ENCODE data around the gene CLEC10A. TPM values are rescaled to one million over a fixed set of nuclear protein-coding genes. Genes with fewer than 3 reads are reported as not detected.
"Not testable (repeated sequence)": the region's sequence is repeated elsewhere in the genome, so short reads cannot be mapped to it uniquely, and the experiment has no call there.

The CLEC10A gene
- total RNA-seq, 4 donors from 2014 or later: 0.46 to 5.4 (median 1.9) TPM

- DNase-seq (ENCODE audit: low spot score in 2 of 2): no peak
- TF ChIP-seq POLR2A (IDR thresholded peaks at IDR 0.05): no peak
- TF ChIP-seq CTCF (IDR thresholded peaks at IDR 0.05): no peak
- H3K4me3 ChIP-seq (ENCODE audit: low read depth, poor library complexity, severe bottlenecking): no peak overlapping the region
- WGBS, 2 donors: 82 to 89% methylated on average over 4 of the region's 4 CpGs
- intact Hi-C loops (cut with DNase I; ENCODE audit: low total_unique reads): no loop called here
Observed at GRCh38 chr17:7123844-7124243, 43.8 kb upstream of the CLEC10A start.

- 36 to 42% methylated on average over 4 of the region's 4 CpGs for WGBS, 2 donors
- no peak for TF ChIP-seq CTCF (IDR thresholded peaks at IDR 0.05)
- no peak for TF ChIP-seq POLR2A (IDR thresholded peaks at IDR 0.05)
- intact Hi-C loops (cut with DNase I; ENCODE audit: low total_unique reads): no loop called here
Observed at GRCh38 chr17:7122381-7122780, 42.3 kb upstream of the CLEC10A start.

GRCh38 chr17:7120635-7121034 lies 40.6 kb upstream of the CLEC10A start:
- DNase-seq (ENCODE audit: low spot score in 2 of 2): peak in 1 of 2 donors; percentile 80
- 75 to 82% methylated on average over 12 of the region's 12 CpGs for WGBS, 2 donors
- intact Hi-C loops (cut with DNase I; ENCODE audit: low total_unique reads); H3K4me3 ChIP-seq (ENCODE audit: low read depth, poor library complexity, severe bottlenecking): not testable (repeated sequence)

More at GRCh38 chr17:7122381-7122780, 42.3 kb upstream of the CLEC10A start:
- H3K4me3 ChIP-seq (ENCODE audit: low read depth, poor library complexity, severe bottlenecking): no peak overlapping the region
- no peak for DNase-seq (ENCODE audit: low spot score in 2 of 2)

GRCh38 chr17:7120123-7120522 lies 40.1 kb upstream of the CLEC10A start:
- TF ChIP-seq CTCF (IDR thresholded peaks at IDR 0.05) (no peak), POLR2A (IDR thresholded peaks at IDR 0.05) (no peak)
- DNase-seq (ENCODE audit: low spot score in 2 of 2): no peak
- 63 to 68% methylated on average over 2 of the region's 2 CpGs for WGBS, 2 donors
- intact Hi-C loops (cut with DNase I; ENCODE audit: low total_unique reads): no loop called here
- H3K4me3 ChIP-seq (ENCODE audit: low read depth, poor library complexity, severe bottlenecking): no peak overlapping the region

GRCh38 chr17:7119314-7119713 lies 39.3 kb upstream of the CLEC10A start:
- WGBS, 2 donors: 60 to 66% methylated on average over 11 of the region's 11 CpGs
- DNase-seq (ENCODE audit: low spot score in 2 of 2): peak in 1 of 2 donors; percentile 71
- no peak for TF ChIP-seq CTCF (IDR thresholded peaks at IDR 0.05)
- TF ChIP-seq POLR2A (IDR thresholded peaks at IDR 0.05): no peak
- intact Hi-C loops (cut with DNase I; ENCODE audit: low total_unique reads): no loop called here
- no peak overlapping the region for H3K4me3 ChIP-seq (ENCODE audit: low read depth, poor library complexity, severe bottlenecking)

GRCh38 chr17:7114875-7115614 lies 35.0 kb upstream of the CLEC10A start:
- intact Hi-C loops (cut with DNase I; ENCODE audit: low total_unique reads): no loop called here
- peak; percentile 40 to 80 for DNase-seq (ENCODE audit: low spot score in 2 of 2)
- WGBS, 2 donors: 64 to 71% methylated on average over 19 of the region's 19 CpGs
- no peak overlapping the region for H3K4me3 ChIP-seq (ENCODE audit: low read depth, poor library complexity, severe bottlenecking)
- no peak for TF ChIP-seq CTCF (IDR thresholded peaks at IDR 0.05)
- no peak for TF ChIP-seq POLR2A (IDR thresholded peaks at IDR 0.05)
